GM12801 (cell line): ENCODE data around the gene SMIM7.

ENCODE experiments used
- TF ChIP-seq, protein P1 (sequence below): IDR thresholded peaks from one replicate; pipeline ENCODE4 v1.5.1; 2011; ENCODE audit warnings: control low read depth; ENCODE audit not compliant: insufficient read length; ENCODE audit errors: extremely low read depth

SMIM7 gene

GRCh38 chr19:16637535-16637934 lies 22.4 kb downstream of the SMIM7 start:
- TF ChIP-seq, protein P1, sequence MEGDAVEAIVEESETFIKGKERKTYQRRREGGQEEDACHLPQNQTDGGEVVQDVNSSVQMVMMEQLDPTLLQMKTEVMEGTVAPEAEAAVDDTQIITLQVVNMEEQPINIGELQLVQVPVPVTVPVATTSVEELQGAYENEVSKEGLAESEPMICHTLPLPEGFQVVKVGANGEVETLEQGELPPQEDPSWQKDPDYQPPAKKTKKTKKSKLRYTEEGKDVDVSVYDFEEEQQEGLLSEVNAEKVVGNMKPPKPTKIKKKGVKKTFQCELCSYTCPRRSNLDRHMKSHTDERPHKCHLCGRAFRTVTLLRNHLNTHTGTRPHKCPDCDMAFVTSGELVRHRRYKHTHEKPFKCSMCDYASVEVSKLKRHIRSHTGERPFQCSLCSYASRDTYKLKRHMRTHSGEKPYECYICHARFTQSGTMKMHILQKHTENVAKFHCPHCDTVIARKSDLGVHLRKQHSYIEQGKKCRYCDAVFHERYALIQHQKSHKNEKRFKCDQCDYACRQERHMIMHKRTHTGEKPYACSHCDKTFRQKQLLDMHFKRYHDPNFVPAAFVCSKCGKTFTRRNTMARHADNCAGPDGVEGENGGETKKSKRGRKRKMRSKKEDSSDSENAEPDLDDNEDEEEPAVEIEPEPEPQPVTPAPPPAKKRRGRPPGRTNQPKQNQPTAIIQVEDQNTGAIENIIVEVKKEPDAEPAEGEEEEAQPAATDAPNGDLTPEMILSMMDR = no peak

- TF ChIP-seq, protein P1 = no peak
Observed at GRCh38 chr19:16631465-16631864, 28.5 kb downstream of the SMIM7 start.

DNA sequence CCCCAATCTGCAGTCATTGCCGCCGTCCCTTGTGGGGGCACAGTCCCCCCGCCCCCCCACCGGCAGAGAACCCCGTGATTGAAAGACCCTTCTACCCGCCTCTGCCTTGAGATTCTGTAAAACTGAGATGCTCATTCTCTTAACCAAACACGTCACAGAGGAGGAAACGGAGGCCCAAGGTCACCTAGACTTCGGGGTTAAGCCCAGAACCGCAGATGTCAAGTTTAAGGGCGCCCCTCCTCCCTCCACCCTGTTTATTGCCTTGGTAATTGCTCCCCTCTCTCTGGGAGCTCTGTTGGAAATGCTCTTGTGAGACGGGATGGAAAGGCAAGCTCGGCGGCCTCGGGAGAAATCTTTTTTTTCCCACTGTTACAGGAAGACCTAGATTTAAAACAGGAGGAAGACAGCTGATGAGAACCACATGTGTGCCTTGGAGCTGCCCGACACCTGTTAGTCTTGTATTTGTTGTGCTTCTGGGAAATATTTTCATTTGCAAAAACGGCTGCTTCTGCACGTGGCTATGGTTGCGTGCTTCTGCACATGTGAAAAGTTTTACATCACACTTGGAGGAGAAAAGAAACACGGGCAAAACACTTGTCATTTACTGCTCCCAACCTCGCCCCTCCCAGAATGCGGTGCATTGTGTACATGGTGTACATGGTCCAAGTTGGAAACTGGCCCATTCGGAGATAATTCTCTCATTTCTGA lies 30.8 kb downstream of the SMIM7 start:
- TF ChIP-seq, protein P1 = no peak

- TF ChIP-seq, protein P1 = no peak
Observed at GRCh38 chr19:16628183-16628983, 31.6 kb downstream of the SMIM7 start, which contains the start of gene MED26. Gene MED26, minus strand, starts transcription at chr19:16628204. Its CDS starts 261 bp downstream, at chr19:16627943.

DNA sequence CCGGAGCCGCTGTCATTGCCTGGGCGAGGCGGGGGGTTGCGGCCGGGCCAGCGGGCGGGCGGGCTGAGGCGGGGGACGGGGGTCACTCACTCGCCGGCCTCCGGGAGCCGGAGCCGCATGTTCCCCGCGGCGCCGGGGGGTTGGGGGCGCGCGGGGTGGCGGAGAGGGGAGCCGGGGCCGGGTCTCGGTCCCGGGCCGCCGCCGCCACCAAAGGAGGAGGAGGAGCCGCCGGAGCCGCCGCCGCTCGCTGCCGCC lies 32.1 kb downstream of the SMIM7 start:
- TF ChIP-seq, protein P1 = no peak

GRCh38 chr19:16627193-16627927 lies 32.6 kb downstream of the SMIM7 start:
- TF ChIP-seq, protein P1 = no peak

DNA sequence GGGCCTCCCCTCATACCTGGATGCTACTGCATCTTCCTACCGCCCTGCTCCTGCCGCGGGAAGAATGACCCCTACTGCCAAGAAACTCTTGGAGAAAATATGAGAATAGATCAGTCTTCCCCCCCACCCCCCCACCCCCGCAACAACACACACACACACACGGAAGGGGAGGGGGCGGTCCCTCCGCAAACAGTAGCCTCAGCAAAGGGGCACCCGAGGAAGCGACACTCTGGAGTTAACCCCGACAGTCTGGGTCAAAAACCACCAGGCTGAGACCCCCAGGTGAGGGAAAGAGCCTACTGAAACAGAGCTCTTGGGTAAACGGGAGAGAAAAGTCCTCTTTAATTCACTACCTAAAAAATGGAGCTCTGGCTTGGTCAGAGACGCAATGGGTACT lies 33.1 kb downstream of the SMIM7 start:
- TF ChIP-seq, protein P1 = no peak
